Ureter (tissue), 1 donor: ENCODE data around the gene CASR. TPM values are rescaled to one million over a fixed set of nuclear protein-coding genes. Genes with fewer than 3 reads are reported as not detected.
"Not testable (repeated sequence)": the region's sequence is repeated elsewhere in the genome, so short reads cannot be mapped to it uniquely, and the experiment has no call there.

ENCODE experiments used
- DNase-seq: peaks from one replicate; pipeline ENCODE4 v3.0.0-alpha.2; 2020; ENCODE audit warnings: low spot score
- total RNA-seq: library from RNA; stranded (reverse); gene quantifications from one replicate; pipeline ENCODE4 v1.2.4, GENCODE V29; 2023
- donor health status: DM: yes; HTN: yes; CAD: no.

The CASR gene, protein sequence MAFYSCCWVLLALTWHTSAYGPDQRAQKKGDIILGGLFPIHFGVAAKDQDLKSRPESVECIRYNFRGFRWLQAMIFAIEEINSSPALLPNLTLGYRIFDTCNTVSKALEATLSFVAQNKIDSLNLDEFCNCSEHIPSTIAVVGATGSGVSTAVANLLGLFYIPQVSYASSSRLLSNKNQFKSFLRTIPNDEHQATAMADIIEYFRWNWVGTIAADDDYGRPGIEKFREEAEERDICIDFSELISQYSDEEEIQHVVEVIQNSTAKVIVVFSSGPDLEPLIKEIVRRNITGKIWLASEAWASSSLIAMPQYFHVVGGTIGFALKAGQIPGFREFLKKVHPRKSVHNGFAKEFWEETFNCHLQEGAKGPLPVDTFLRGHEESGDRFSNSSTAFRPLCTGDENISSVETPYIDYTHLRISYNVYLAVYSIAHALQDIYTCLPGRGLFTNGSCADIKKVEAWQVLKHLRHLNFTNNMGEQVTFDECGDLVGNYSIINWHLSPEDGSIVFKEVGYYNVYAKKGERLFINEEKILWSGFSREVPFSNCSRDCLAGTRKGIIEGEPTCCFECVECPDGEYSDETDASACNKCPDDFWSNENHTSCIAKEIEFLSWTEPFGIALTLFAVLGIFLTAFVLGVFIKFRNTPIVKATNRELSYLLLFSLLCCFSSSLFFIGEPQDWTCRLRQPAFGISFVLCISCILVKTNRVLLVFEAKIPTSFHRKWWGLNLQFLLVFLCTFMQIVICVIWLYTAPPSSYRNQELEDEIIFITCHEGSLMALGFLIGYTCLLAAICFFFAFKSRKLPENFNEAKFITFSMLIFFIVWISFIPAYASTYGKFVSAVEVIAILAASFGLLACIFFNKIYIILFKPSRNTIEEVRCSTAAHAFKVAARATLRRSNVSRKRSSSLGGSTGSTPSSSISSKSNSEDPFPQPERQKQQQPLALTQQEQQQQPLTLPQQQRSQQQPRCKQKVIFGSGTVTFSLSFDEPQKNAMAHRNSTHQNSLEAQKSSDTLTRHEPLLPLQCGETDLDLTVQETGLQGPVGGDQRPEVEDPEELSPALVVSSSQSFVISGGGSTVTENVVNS
- 0.08 TPM for total RNA-seq

DNA sequence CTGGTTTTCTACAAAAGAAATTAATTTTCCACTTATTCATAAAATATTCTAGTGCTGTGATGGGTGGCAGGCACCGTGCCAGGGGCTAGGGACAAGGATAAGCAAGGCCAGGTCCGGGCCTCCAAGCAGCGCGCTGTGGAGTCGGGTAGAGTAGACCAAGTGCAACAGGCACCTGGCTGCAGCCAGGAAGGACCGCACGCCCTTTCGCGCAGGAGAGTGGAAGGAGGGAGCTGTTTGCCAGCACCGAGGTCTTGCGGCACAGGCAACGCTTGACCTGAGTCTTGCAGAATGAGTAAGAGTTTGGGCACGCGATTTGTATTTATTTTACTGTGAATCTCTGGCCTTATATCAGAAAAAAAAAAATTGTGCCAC, at the start of gene CASR:
CASR (plus strand) TSS at position 148 of the 372 bp plus-strand sequence. CDS start 70,522 bp downstream, outside the sequence.
- DNase-seq, result no peak

DNA sequence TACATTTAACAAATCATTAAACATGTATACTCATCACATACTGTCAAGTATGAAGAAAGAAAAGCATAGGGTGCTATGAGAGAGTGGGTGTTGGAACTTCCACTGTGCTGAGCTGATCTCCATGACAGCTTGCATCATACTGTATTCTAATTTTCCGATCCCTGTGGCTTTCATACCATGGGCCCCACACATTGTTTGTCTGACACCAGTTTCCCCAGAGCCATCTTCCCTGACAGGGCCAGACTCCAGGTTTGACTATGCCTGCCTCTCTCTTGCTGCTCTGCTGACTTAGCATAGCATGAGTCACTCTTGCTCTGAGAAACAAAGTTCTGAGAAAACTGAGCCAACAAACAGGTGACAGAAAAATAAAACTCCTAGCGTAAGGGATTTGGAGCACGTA, 37.0 kb upstream of the CASR start:
- no peak for DNase-seq

DNA sequence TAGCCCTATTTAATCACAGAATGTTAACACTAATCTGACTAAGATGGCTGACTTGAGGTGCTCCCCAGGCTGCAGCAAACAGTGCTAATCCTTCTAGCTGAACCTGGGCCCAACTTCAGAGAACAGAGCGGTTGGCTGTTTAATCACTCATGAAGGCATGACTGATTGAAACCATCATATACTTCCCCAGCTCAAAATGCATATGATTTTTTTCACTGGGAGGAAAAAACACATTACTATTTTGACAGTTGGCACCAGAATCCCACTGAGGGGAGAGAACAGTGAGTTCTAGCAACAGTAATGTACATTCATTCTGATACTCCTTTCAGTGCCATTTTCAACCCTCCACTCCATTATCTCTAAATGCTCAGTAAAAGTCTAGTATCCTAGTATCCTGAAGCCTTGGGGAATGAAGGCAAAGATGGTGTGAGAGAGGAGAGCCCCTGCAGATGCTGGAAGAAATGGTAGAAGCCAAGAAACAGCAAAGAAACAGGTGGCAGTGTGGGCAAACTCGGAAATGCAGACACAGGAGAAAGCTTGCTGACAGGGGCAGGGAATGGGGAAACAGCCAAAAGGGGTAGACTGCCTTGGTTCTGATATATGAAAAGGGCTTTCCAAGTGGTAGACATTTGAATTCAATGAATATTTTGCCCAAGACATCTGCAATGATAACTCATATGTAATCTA, 34.4 kb upstream of the CASR start:
- DNase-seq, result no peak

DNA sequence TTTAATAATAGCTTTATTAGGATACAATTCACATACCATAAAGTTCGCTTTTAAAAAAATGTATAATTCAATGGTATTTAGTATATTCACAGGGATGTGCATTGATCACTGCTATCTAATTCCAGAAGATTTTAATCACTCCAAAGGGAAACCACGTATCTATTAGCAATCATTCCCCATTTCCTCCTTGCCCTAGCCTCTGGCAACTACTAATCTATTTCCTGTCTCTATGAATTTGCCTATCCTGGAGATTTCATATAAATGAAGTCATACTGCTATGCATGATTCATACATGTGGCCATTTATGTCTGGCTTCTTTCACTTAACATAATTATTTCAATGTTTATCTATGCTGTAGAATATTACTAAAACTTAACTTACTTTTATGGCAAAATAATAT, 32.0 kb upstream of the CASR start:
- no peak for DNase-seq

DNA sequence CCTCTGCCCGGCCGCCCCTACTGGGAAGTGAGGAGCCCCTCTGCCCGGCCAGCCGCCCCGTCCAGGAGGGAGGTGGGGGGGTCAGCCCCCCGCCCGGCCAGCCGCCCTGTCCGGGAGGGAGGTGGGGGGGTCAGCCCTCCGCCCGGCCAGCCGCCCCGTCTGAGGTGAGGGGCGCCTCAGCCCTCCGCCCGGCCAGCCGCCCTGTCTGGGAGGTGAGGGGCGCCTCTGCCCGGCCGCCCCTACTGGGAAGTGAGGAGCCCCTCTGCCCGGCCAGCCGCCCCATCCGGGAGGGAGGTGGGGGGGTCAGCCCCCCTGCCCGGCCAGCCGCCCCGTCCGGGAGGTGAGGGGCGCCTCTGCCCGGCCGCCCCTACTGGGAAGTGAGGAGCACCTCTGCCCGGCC, 18.5 kb upstream of the CASR start:
- not testable (repeated sequence) for DNase-seq

DNA sequence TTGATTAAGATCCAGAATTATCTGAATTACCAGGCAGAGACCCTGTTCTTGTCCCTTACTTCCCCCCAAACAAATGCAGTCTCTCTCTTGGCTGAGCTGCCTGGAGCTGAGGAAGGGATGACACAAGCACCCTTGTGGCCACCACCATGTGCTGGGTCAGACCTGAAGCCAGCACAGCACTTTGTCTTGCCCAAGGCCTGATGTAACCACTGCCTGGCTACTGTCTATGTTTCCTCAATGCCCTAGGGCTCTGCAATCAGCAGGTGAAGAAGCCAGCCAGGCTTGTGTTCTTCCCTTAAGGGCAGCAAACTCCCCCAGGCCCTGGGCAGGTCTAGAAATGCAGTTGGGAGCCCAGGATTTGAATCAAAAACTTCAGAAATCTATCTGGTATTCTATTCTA, 15.8 kb upstream of the CASR start:
- no peak for DNase-seq

DNA sequence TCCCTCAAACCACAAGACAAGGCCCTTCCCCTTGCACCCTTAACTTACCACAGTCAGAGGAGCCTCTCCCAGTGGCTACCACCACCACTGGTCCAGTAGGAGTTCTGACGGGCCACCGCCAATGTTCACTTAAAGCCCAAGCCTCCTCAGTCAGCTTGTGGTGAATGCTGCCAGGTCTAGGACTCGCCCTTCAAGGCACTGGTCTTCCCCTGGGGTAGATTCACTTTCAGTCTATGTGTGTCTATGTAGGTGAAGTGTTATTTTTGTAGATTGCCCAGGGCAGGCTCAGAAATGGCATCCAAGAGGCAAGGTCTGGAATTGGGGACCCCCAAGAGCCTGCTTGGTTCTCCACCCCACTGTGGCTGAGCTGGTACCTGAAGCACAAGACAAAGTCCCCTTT, 15.4 kb upstream of the CASR start:
- no peak for DNase-seq

DNA sequence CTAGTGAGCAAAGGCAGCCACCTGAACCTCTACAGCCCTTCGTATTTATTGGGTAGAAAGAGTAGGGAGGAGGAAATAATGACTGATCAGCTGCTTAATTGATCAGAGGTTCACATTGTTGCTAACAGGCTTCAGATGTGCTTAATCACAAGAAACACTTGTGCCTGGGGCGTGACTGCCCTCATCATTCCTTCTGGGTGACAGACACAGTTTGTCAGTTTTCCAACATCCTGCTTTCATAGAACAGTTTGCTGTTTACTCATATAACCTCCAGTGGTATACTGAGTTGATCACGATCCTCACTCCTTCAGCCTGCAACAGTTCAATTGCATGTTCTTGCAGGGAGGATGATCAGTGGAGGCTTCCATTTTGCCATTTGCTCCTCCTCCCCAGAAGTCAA, 13.6 kb upstream of the CASR start:
- no peak for DNase-seq

DNA sequence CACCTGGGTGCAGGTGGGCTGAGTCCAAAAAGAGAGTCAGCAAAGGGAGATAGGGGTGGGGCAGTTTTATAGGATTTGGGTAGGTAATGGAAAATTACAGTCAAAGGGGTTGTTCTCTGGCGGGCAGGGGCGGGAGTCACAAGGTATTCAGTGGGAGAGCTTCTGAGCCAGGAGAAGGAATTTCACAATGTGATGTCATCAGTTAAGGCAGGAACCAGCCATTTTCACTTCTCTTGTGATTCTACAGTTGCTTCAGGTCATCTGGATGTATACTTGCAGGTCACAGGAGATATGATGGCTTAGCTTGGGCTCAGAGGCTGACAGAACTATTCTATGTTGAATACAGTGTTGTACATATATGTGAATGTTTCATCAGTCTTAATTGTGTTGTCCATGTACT, 12.1 kb upstream of the CASR start:
- DNase-seq, result not testable (repeated sequence)

DNA sequence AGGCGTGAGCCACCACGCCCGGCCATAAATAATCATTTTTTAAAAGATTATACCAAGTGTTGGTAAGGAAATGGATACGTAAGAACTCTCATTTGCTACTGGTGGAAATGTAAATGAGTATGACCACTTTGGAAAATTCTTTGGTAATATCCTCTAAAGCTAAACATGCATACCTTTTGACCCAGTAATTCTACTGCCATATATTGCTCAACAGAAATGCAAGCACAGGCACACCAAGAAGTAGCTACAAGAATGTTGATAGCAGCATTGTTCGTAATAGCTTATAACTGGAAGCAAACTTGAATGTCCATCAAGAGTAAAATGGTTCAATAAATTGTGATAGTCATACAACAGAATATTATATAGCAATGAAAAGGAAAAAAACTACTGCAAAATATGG, 4.8 kb upstream of the CASR start:
- no peak for DNase-seq

DNA sequence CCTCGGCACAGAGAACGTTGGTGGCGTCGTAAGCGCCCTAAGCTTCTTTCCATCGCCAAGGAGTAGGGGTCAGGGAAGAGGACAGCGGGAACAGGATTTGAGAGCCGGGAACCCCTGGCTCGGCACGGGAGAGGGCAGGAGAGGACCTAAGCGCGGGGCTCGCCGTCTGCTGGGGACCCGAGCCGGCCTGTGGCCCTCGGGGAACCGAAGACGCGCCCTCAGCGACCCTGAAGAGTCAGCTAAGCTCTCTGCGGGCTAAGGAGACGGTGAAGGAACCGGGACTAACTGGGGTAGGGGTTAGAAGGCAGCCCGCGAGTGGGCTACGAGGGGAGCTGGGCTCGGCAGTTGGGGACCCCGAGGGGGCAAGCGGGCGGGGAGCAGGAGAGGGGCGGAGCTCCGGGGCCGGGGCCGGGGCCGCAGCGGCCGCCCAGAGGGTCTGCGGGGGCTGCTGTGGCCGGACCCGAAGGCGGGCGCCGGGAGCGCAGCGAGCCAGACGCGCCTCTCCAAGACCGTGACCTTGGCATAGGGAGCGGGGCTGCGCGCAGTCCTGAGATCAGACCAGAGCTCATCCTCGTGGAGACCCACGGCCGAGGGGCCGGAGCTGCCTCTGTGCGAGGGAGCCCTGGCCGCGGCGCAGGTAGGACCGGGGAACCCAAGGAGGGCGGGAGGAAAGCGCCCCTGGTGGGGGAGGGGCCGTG, 574 bp downstream of the CASR start:
- no peak for DNase-seq

DNA sequence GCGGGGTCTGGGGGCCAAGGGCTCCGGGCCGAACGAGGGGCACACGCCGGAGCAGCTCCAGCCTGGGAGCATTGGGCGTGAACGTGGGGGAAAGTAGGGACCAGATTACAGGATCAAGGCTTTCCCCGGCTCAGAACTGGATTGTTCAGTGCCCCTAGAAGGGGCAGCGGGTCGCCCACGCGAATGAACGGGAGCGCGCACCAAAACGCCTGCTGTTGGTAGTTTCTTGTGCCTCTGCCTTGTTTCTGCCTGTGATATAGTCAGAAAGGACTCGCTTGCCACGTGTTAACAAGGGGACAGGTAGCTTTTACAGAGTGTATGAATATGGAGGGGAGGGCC, 1.1 kb downstream of the CASR start:
- no peak for DNase-seq

DNA sequence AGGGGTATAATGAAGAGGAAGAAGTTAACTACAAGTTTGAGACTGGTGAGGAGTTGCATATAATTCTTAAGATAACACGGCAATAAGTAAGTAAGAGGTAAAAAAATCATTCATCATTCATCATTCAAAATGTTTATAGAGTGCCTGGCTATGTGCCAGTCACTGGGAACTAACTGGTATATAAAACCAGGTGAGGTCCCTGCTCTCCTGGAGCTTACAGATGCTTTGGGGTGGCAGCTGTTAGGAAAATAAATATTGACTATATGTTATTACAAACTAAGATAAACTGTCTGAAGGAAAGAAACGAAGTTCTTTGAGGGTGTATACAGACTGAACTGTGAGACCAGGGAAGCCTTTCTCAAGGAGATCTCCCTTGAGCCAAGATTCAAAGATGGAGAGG, 2.9 kb downstream of the CASR start:
- no peak for DNase-seq

DNA sequence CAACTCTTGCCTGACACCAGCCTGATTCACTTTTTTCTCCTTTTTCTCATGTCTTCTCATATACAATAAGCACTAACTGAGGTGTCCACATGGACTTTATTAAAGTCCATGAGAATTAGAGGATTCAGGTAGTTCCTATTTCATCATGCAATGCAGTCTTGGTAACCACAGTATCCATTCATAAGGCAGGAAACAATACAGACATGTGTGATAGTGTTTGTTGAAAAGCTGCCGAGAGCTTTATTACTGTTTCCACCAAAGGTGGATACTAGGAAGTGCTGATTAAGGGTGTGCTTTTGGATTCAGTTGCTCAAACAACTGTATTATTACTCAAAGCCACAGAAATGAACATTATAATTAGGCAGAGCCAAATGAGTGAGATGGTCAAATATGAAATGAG, 5.3 kb downstream of the CASR start:
- no peak for DNase-seq

DNA sequence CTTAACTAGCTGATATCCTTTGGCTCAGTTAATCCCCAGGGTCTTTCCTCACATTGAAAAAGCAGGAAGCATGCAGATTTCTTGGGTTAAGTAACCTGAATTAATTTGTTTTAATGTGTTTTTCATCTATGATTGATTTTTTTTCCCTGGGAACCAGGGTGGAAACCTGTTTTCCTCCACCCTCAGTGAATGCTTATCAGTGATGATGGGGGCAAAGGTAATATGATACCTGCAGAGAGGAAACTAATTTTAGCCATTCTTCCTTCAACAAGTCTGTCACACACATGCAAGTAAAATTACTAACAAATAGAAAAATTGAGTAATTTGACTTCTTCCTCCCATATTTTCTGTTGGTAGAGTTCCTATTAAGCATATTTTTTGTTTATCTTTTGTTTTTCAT, 5.9 kb downstream of the CASR start:
- DNase-seq, result no peak

DNA sequence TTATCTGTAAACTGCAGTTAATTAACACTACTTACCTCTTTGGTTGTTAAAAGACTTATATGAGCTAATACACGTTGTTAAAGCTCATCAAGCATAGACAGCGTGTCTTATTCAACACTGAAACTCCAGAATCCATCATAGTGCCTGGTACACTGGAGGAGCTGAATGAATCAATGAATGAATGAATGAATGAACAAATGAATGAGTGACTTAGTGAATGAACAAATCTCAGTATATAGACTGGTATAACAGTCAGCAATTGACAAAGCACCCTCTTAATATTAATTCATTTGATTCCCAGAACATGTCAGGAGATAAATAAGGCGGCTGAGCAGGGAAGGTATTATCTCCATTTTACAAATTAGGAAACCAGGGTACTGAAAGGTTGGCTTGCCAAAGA, 7.1 kb downstream of the CASR start:
- no peak for DNase-seq

DNA sequence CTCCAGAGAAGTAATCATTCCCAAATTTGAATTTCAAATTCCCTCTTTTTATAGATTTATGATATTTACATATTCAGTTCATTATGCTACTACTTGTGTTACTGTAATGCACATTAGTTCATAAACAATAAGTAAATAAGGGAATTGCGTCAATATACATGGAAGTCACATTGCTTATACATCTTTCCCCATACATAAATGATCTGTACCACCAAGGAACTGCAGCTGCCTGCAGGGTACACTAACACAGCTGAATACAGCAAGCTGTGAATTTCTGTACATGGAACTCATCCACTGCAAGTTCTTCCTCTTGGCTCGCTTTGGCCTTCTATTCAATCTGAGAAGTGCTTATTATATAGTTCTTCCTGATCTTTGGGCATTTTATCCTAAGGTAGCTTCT, 15.5 kb downstream of the CASR start:
- no peak for DNase-seq

DNA sequence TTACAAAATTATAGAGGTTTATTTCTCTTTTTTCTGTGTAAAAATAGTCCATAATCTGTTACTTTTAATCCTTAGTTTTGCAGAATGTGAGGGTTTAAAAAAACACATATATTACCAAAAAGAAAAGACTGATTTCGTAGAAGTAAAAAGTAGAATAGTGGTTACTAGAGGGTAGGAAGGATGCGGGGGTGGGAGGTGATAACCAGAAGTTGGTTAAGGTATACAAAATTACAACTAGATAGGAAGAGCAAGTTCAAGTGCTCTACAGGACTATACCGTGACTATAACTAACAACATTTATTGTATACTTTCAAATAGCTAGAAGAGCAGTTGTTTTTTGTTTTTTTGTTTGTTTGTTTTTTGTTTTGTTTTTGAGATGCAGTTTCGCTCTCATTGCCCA, 16.1 kb downstream of the CASR start:
- DNase-seq, result no peak

DNA sequence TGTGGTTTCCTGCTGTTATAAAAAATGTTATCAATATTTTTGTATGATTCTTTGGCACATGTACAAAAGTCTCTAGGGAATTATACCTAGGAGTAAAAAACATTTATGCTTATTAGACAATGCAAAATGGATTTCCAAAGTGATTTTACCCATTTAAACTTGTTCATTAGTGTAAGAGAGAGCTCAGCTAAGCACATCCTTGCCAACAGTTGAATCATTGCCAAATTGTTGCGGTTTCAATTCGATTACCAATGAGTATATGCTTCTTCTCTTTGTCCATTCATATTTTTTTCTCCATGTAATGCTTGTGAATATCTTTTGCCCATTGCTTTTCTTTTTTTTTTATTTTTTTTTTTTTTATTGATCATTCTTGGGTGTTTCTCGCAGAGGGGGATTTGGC, 17.2 kb downstream of the CASR start:
- DNase-seq, result no peak

DNA sequence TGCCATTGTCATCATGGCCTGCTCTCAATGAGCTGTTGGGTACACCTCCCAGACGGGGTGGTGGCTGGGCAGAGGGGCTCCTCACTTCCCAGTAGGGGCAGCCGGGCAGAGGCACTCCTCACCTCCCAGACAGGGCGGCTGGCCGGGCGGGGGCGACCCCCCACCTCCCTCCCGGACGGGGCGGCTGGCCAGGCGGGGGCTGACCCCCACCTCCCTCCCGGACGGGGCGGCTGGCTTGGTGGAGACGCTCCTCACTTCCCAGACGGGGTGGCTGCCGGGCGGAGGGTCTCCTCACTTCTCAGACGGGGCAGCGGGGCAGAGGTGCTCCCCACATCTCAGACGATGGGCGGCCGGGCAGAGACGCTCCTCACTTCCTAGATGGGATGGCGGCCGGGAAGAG, 18.0 kb downstream of the CASR start:
- DNase-seq, result not testable (repeated sequence)

DNA sequence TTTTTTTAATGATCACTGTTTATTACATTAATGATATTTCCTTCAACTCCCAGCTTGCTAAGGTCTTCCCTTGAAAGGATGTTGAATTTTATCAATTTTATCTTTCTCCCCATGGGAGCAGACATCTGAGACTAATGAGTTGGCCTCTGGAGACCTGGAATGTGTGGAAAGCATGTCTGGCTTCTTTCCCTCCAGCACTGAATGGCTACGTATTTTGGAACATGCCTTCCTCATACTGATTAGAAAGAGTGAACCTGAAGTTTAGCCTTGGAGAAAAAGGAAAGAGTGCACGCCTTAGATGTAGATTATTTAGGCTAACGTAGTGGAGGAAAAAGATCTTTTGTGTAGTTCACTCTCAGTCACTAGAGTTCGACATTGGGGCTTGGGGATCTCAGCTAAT, 25.1 kb downstream of the CASR start:
- no peak for DNase-seq

DNA sequence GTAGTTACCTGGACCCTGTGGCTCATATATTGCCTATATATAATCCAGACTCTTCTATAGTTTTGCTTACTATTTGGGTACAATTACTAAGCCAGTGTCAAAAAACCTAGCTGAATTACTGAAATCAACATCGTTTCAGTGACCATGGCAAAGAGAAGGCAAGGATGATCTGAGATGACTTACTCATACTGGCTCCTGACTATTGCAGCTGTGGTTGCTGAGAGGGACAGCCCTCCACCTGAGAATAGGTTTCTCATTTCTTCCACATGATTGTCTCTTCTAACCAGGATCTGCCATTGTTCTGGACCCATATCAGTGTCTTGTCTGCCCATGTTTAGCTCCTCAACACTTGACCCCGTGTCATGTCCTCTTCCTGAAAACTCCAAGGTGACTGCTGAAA, 30.2 kb downstream of the CASR start:
- no peak for DNase-seq
